ENCODE results near the gene ADSS2. TPM values are rescaled to one million over a fixed set of nuclear protein-coding genes. Genes with fewer than 3 reads are reported as not detected.

ADSS2 gene
- total RNA-seq, 1 donor from 2014 or later, result 31.9 TPM

GRCh38 chr1:244424649-244425334 lies 26.9 kb downstream of the ADSS2 start:
- Mint-ChIP-seq H3K27ac (ENCODE audit: unreplicated experiment) (no peak overlapping the region), H3K9me3 (ENCODE audit: unreplicated experiment) (no peaks in the 10 kb centered on the region), H3K4me3 (ENCODE audit: unreplicated experiment) (no peak overlapping the region), H3K27me3 (ENCODE audit: unreplicated experiment) (no peaks in the 10 kb centered on the region), H3K36me3 (ENCODE audit: unreplicated experiment) (no peaks in the 10 kb centered on the region), H3K4me1 (ENCODE audit: low read depth, unreplicated experiment) (peaks cover 1% of the 10 kb centered on the region)
- no peak for TF ChIP-seq CTCF (IDR thresholded peaks at IDR 0.05; ENCODE audit: partially characterized antibody, unreplicated experiment)
- no peak for DNase-seq

GRCh38 chr1:244422174-244422573 lies 29.5 kb downstream of the ADSS2 start:
- H3K36me3 Mint-ChIP-seq (ENCODE audit: unreplicated experiment), result no peaks in the 10 kb centered on the region
- no peak for TF ChIP-seq CTCF (IDR thresholded peaks at IDR 0.05; ENCODE audit: partially characterized antibody, unreplicated experiment)
- no peaks in the 10 kb centered on the region for H3K9me3 Mint-ChIP-seq (ENCODE audit: unreplicated experiment)
- no peaks in the 10 kb centered on the region for H3K27me3 Mint-ChIP-seq (ENCODE audit: unreplicated experiment)
- no peak overlapping the region for H3K27ac Mint-ChIP-seq (ENCODE audit: unreplicated experiment)
- H3K4me3 Mint-ChIP-seq (ENCODE audit: unreplicated experiment), result no peak overlapping the region
- H3K4me1 Mint-ChIP-seq (ENCODE audit: low read depth, unreplicated experiment), result peaks cover 1% of the 10 kb centered on the region
- DNase-seq, result no peak

DNA sequence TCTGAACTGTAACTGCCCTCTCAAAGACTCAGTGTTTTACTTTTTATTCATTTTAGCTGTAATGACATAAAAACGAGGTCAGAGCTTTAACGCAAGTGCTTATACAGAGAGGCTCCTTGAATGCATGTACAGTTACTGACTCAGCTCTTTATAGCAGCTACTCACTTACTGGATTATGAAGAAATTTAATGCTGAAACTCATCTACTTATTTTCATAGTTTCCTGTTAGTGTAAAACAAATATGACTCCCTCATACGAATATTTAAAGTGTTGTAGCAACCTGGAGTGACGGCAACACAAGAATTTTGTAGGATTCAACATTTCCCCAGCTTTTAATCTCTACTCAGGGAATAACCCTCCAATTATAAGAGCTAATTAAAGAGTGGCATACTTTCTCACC lies 32.7 kb downstream of the ADSS2 start:
- Mint-ChIP-seq H3K27ac (ENCODE audit: unreplicated experiment) (no peak overlapping the region), H3K4me1 (ENCODE audit: low read depth, unreplicated experiment) (peaks cover 1% of the 10 kb centered on the region), H3K36me3 (ENCODE audit: unreplicated experiment) (no peaks in the 10 kb centered on the region), H3K9me3 (ENCODE audit: unreplicated experiment) (no peaks in the 10 kb centered on the region), H3K27me3 (ENCODE audit: unreplicated experiment) (no peaks in the 10 kb centered on the region), H3K4me3 (ENCODE audit: unreplicated experiment) (no peak overlapping the region)
- no peak for TF ChIP-seq CTCF (IDR thresholded peaks at IDR 0.05; ENCODE audit: partially characterized antibody, unreplicated experiment)
- DNase-seq, result no peak

DNA sequence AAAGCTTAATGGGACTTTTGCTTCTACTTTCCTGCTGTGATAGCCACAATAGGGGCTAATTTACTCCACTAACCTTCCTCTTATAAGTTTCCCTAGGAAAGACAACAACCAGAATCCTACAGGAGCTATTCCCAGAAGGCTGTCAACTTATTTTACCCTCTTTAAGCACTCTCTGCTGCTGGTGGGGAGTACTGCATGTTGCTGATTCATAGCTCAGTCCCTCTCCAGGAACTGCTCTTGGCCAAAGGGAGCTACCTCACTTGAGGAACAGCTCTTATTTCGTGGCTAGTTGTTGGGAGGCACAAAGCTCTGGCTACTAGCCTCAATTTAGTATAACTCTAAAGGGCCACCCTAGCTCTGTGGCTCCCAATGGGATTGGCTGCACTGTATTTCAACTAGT lies 37.2 kb downstream of the ADSS2 start:
- Mint-ChIP-seq H3K27ac (ENCODE audit: unreplicated experiment) (no peak overlapping the region), H3K9me3 (ENCODE audit: unreplicated experiment) (no peaks in the 10 kb centered on the region), H3K4me3 (ENCODE audit: unreplicated experiment) (no peak overlapping the region), H3K27me3 (ENCODE audit: unreplicated experiment) (no peaks in the 10 kb centered on the region), H3K36me3 (ENCODE audit: unreplicated experiment) (peaks cover 4% of the 10 kb centered on the region), H3K4me1 (ENCODE audit: low read depth, unreplicated experiment) (no peaks in the 10 kb centered on the region)
- no peak for DNase-seq
- no peak for TF ChIP-seq CTCF (IDR thresholded peaks at IDR 0.05; ENCODE audit: partially characterized antibody, unreplicated experiment)

DNA sequence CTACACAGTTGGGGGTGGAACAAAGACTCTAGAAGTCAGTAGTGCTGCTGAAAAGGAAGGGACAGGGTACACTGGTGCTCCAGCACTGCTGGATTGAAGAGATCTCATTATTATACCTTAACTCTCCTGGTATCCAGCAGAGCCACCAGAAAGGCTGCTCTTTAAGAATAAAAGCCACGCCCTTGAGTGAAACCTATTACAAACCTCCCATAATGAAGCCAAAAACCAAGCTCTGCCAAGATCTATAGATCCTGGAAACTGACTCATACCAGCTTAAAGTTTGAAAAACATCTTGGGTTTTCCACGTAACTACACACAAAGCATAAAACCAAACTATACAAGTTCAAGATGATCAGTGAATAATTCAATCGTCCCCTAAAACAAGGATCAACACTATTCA lies 38.0 kb downstream of the ADSS2 start:
- Mint-ChIP-seq H3K27me3 (ENCODE audit: unreplicated experiment) (no peaks in the 10 kb centered on the region), H3K27ac (ENCODE audit: unreplicated experiment) (no peak overlapping the region), H3K4me1 (ENCODE audit: low read depth, unreplicated experiment) (no peaks in the 10 kb centered on the region), H3K36me3 (ENCODE audit: unreplicated experiment) (peaks cover 4% of the 10 kb centered on the region), H3K4me3 (ENCODE audit: unreplicated experiment) (no peak overlapping the region), H3K9me3 (ENCODE audit: unreplicated experiment) (no peaks in the 10 kb centered on the region)
- no peak for TF ChIP-seq CTCF (IDR thresholded peaks at IDR 0.05; ENCODE audit: partially characterized antibody, unreplicated experiment)
- DNase-seq, result no peak
